ENCODE measurements around the gene TRIM51. TPM values are rescaled to one million over a fixed set of nuclear protein-coding genes. Genes with fewer than 3 reads are reported as not detected.
"Not testable (repeated sequence)": the region's sequence is repeated elsewhere in the genome, so short reads cannot be mapped to it uniquely, and the experiment has no call there.

TRIM51 gene, protein sequence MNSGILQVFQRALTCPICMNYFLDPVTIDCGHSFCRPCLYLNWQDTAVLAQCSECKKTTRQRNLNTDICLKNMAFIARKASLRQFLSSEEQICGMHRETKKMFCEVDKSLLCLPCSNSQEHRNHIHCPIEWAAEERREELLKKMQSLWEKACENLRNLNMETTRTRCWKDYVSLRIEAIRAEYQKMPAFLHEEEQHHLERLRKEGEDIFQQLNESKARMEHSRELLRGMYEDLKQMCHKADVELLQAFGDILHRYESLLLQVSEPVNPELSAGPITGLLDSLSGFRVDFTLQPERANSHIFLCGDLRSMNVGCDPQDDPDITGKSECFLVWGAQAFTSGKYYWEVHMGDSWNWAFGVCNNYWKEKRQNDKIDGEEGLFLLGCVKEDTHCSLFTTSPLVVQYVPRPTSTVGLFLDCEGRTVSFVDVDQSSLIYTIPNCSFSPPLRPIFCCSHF
- total RNA-seq, result not detected in 2 replicates

- not testable (repeated sequence) for DNase-seq (ENCODE audit: low read depth)
Measured at GRCh38 chr11:55882997-55883396, at the start of gene TRIM51. TRIM51 (plus strand) TSS chr11:55883297; CDS start chr11:55885429, 2,132 bp downstream.

DNA sequence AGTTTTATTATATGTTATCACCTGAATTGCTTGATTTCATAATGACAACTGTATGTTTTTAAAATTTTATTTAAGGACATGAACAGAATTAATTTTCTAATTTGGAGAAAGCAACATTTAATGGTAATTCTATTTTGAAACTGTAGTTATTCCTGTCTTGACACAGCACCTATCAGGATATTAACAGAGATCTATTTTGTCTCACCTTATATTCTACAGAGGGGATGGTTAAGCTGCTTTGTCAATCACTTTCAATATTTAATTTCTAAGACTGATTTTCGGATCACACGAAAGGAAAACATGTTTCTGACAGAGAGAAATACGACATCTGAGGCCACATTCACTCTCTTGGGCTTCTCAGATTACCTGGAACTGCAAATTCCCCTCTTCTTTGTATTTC, 44.6 kb upstream of the TRIM51 start, which contains the start of gene OR5D16:
Gene OR5D16 (plus strand): TSS at position 301 of the 400 bp plus-strand sequence. CDS start 0 bp downstream, at position 301.
- no peak for DNase-seq (ENCODE audit: low read depth)

- DNase-seq (ENCODE audit: low read depth), result no peak
Measured at GRCh38 chr11:55847453-55847852, 35.6 kb upstream of the TRIM51 start.

GRCh38 chr11:55849037-55849436, 34.1 kb upstream of the TRIM51 start:
- DNase-seq (ENCODE audit: low read depth), result no peak

DNA sequence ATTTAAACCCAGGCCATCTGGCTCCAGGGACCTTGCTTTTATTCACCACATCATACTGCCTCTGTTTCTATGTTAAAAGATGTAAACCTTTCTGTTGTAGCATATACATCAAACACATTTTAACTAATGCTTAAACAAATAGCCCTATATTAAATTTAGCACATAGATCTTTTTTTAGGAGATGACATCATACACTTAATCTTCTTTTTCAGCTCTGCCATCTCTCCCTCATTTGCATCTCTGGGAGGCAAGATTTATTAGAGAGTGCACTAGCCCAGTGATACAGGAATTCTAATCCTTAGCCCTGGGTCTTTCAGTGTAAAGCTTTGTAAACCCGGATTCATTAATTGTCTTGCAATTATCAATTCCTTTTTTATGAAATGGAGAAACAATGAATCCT, 31.0 kb upstream of the TRIM51 start:
- DNase-seq (ENCODE audit: low read depth), result no peak

DNA sequence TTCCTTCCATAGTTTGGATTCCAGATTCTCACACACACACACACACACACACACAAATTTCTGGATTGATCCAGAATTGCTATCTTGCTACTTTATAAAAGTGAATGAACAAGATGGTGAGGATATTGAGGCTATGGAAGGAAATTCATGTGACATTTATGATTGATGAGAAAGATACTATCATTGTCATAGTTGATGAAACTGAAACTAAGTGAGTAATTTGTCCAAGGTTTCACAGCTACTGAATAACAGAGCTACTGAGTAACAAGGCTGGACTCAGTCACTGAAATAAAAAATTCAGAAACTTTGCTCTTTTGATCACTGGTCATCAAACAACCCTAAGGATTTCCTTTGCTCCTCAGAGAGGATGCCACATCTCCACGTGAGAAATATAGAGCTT, 28.4 kb upstream of the TRIM51 start:
- DNase-seq (ENCODE audit: low read depth), result no peak

DNA sequence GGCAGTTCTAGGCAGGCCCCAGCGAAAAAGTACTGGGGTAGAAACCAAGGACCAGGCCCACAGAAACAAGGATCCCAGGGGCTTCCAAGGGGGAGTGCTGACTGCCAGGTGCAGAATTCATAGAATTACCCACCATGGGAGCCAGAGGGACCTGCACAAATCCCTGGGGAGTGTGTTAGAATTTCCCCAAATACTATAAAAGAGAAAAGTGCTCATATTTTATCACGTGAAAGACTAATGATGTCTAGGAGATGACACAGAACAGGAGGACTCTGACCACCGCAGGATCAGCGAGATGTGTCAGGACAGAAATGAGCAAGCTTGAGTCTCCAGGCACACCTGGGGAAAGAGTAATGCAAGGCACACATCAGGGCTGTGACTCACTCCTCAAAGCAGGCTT, 15.7 kb upstream of the TRIM51 start:
- not testable (repeated sequence) for DNase-seq (ENCODE audit: low read depth)

DNA sequence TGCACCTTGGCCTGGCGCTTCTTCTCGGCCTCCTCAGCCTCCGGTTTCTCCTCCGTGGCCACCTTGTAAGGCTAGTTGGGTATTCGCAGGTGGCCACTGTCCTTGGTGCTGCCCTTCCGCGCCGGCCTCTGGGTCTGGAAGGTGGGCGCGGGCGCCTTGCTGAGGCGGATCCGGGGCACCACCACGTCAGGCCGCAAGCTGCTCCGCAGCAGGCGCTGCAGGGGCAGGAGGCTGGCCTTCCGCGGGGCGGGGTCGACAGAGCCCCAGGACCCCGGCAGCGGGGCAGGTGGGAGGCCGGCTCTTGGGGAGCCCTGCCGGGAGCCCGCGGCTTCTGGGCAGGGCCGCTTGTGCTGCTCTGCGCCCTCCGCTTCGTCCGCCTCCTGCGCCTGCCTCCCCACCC, 10.4 kb upstream of the TRIM51 start:
- DNase-seq (ENCODE audit: low read depth), result not testable (repeated sequence)

GRCh38 chr11:55873146-55873545, 10.0 kb upstream of the TRIM51 start:
- not testable (repeated sequence) for DNase-seq (ENCODE audit: low read depth)

DNA sequence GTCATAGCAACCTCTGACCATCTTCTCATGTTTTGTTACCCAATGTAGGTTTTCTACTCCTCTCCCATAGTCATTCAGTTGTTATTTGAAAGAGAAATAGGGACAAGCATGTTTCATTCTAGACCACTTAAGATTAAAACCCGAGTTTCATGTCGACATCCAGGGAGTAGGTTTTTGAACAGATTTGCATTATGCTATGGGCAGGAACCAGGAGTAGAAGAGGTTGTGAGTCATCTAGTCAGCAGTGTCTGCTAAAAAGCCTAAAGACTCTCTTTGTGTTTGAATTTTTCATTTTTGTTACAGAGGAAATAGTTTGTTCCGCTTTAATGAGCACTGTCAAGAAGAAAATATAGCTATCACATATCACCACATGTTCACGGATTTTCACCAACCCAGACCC, 1.9 kb downstream of the TRIM51 start:
- not testable (repeated sequence) for DNase-seq (ENCODE audit: low read depth)

GRCh38 chr11:55885481-55885880, 2.4 kb downstream of the TRIM51 start:
- DNase-seq (ENCODE audit: low read depth), result not testable (repeated sequence)

- DNase-seq (ENCODE audit: low read depth), result no peak
Measured at GRCh38 chr11:55895216-55895615, 12.1 kb downstream of the TRIM51 start.

GRCh38 chr11:55902308-55902707, 19.2 kb downstream of the TRIM51 start:
- no peak for DNase-seq (ENCODE audit: low read depth)

- DNase-seq (ENCODE audit: low read depth), result no peak
Measured at GRCh38 chr11:55914482-55914881, 31.4 kb downstream of the TRIM51 start, which contains the start of gene OR5W2. OR5W2 (minus strand) TSS chr11:55914582; CDS start chr11:55914582, 0 bp downstream.

DNA sequence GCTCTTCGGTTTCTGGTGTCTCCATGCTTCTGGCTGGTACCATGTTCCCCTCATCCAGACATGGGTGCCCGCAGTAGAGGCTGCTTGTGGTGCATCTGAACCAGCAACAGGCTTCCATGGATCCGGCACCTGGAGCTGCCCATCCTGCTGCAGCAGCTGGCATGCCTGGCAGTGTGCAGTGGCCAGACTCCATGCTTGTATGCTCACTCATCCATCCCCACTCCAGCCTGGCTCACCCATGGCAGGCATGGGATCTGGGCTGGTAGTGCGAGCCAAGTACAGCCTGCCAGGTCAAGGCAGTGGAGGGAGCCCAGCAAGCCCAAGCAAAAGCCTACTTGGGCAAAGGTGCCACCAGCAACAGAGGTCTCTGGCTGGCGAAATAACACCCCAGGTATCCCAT, 37.4 kb downstream of the TRIM51 start:
- no peak for DNase-seq (ENCODE audit: low read depth)

GRCh38 chr11:55936300-55936699, 53.2 kb downstream of the TRIM51 start, which contains the start of gene OR5I1:
OR5I1 (minus strand) TSS chr11:55936400; CDS start chr11:55936400, 0 bp downstream.
- no peak for DNase-seq (ENCODE audit: low read depth)

Other genes with a start within 250 kb of the TRIM51 start
- not detected in 2 replicates for gene OR4P4, start 248.2 kb upstream of the TRIM51 start, total RNA-seq
- gene OR4S2, start 235.0 kb upstream of the TRIM51 start, total RNA-seq, result not detected in 2 replicates
- not detected in 2 replicates for gene OR4C6, start 221.1 kb upstream of the TRIM51 start, total RNA-seq
- gene OR5D13, start 109.9 kb upstream of the TRIM51 start, total RNA-seq, result not detected in 2 replicates
- not detected in 2 replicates for gene OR5D14, start 87.7 kb upstream of the TRIM51 start, total RNA-seq
- gene OR5L1, start 71.9 kb upstream of the TRIM51 start, total RNA-seq, result not detected in 2 replicates
- not detected in 2 replicates for gene OR5D18, start 63.7 kb upstream of the TRIM51 start, total RNA-seq
- gene OR5L2, start 56.1 kb upstream of the TRIM51 start, total RNA-seq, result not detected in 2 replicates
- gene OR5D16, start 44.5 kb upstream of the TRIM51 start, total RNA-seq, result not detected in 2 replicates
- gene OR5W2, start 31.3 kb downstream of the TRIM51 start, total RNA-seq, result not detected in 2 replicates
- gene OR5I1, start 53.1 kb downstream of the TRIM51 start, total RNA-seq, result not detected in 2 replicates
- gene OR10AG1, start 86.6 kb downstream of the TRIM51 start, total RNA-seq, result not detected in 2 replicates
- not detected in 2 replicates for gene OR5F1, start 111.3 kb downstream of the TRIM51 start, total RNA-seq
- gene OR5AS1, start 144.4 kb downstream of the TRIM51 start, total RNA-seq, result not detected in 2 replicates
- gene OR8I2, start 210.0 kb downstream of the TRIM51 start, total RNA-seq, result not detected in 2 replicates
- gene OR8H2, start 220.4 kb downstream of the TRIM51 start, total RNA-seq, result not detected in 2 replicates
- gene OR8H3, start 239.1 kb downstream of the TRIM51 start, total RNA-seq, result not detected in 2 replicates